SH-SY5Y (cell line): ENCODE measurements around the gene ADIG.

ENCODE experiments used
- GATA2 ChIP-seq: IDR thresholded peaks from 2 replicates; pipeline ENCODE4 v1.6.1; 2011; ENCODE audit warnings: mild to moderate bottlenecking, low read depth, low read length
- GATA3 ChIP-seq: IDR thresholded peaks from 2 replicates; pipeline ENCODE4 v1.6.1; 2011; ENCODE audit warnings: low read depth, mild to moderate bottlenecking, low read length, moderate library complexity

GRCh38 chr20:38625896-38626295, 44.9 kb downstream of the ADIG start:
- TF ChIP-seq GATA2 = no peak
- TF ChIP-seq GATA3 = no peak
